Measurements from ENCODE around the gene RXFP2.

DNA sequence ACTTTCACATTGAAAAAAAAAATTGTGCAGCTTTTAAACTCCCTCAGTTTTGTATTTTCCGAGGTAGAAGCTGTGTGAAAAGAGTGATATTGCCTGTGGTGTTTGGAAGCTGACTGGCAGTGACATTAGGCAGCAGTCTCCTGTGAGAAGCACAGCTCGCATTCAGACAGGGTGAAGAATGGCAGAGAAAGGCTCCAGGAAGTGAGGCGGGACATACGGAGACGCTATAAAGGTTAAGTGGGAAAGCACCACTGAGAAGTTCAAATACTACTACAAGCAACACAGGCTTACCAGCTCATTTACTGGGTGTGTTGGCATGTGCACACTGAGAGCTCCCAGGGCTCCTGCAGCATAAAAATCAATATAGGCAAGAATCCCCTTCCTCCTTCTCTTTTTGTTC is 88.4 kb downstream of the RXFP2 start:
- TF ChIP-seq ZNF70 (CRISPR knock-in tag; IDR thresholded peaks at IDR 0.05) (no peak), ZFP3 (CRISPR knock-in tag; IDR thresholded peaks at IDR 0.05) (no peak), CREB5 (CRISPR knock-in tag; IDR thresholded peaks at IDR 0.05; ENCODE audit: low read depth) (no peak), ARNTL (CRISPR knock-in tag; IDR thresholded peaks at IDR 0.05; ENCODE audit: borderline replicate concordance, low read depth) (no peak), OSR1 (CRISPR knock-in tag; IDR thresholded peaks at IDR 0.05) (no peak), ESRRG (CRISPR knock-in tag; IDR thresholded peaks at IDR 0.05) (no peak), ZC3H10 (CRISPR knock-in tag; IDR thresholded peaks at IDR 0.05) (no peak), RARB (CRISPR knock-in tag; IDR thresholded peaks at IDR 0.05) (no peak), BACH2 (CRISPR knock-in tag; IDR thresholded peaks at IDR 0.05; ENCODE audit: borderline replicate concordance) (no peak)
- TF ChIP-seq, protein P1, sequence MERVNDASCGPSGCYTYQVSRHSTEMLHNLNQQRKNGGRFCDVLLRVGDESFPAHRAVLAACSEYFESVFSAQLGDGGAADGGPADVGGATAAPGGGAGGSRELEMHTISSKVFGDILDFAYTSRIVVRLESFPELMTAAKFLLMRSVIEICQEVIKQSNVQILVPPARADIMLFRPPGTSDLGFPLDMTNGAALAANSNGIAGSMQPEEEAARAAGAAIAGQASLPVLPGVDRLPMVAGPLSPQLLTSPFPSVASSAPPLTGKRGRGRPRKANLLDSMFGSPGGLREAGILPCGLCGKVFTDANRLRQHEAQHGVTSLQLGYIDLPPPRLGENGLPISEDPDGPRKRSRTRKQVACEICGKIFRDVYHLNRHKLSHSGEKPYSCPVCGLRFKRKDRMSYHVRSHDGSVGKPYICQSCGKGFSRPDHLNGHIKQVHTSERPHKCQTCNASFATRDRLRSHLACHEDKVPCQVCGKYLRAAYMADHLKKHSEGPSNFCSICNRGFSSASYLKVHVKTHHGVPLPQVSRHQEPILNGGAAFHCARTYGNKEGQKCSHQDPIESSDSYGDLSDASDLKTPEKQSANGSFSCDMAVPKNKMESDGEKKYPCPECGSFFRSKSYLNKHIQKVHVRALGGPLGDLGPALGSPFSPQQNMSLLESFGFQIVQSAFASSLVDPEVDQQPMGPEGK (CRISPR knock-in tag; IDR thresholded peaks at IDR 0.05; ENCODE audit: borderline replicate concordance): no peak
- TF ChIP-seq, protein P2, sequence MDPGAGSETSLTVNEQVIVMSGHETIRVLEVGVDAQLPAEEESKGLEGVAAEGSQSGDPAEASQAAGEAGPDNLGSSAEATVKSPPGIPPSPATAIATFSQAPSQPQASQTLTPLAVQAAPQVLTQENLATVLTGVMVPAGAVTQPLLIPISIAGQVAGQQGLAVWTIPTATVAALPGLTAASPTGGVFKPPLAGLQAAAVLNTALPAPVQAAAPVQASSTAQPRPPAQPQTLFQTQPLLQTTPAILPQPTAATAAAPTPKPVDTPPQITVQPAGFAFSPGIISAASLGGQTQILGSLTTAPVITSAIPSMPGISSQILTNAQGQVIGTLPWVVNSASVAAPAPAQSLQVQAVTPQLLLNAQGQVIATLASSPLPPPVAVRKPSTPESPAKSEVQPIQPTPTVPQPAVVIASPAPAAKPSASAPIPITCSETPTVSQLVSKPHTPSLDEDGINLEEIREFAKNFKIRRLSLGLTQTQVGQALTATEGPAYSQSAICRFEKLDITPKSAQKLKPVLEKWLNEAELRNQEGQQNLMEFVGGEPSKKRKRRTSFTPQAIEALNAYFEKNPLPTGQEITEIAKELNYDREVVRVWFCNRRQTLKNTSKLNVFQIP (CRISPR knock-in tag; IDR thresholded peaks at IDR 0.05; ENCODE audit: borderline replicate concordance, low read depth): no peak

All from SK-N-SH treated with all-trans-retinoic acid at 6 μM for 48 hours (cell line).